ENCODE data around the gene PSMB5. TPM values are rescaled to one million over a fixed set of nuclear protein-coding genes. Genes with fewer than 3 reads are reported as not detected.

PSMB5 gene
- total and polyA plus RNA-seq, 2 of the 13 experiments (the other 11 are each of a cell fraction or from before 2014, with no cell fraction given) = 705 to 871 TPM

- TF ChIP-seq ZSCAN20 (CRISPR knock-in tag; IDR thresholded peaks at IDR 0.05; ENCODE audit: borderline replicate concordance) (no peak), ETV6 (CRISPR knock-in tag; conservative IDR thresholded peaks at IDR 0.05) (peak; percentile 89), ZNF292 (CRISPR knock-in tag; IDR thresholded peaks at IDR 0.05; ENCODE audit: borderline replicate concordance, low read depth) (peak; percentile 64), ZNF441 (CRISPR knock-in tag; IDR thresholded peaks at IDR 0.05; ENCODE audit: borderline replicate concordance) (no peak), RORA (CRISPR knock-in tag; IDR thresholded peaks at IDR 0.05) (no peak), GTF2F1 (IDR thresholded peaks at IDR 0.05; ENCODE audit: low read length) (no peak; the same call in 1 of the 2 replicates), ZGPAT (CRISPR knock-in tag; IDR thresholded peaks at IDR 0.05) (peak; percentile 98), SP140L (CRISPR knock-in tag; IDR thresholded peaks at IDR 0.05; ENCODE audit: borderline replicate concordance) (0 out of 2 replicates have a peak, but pooled peaks have one; percentile 6), HDAC1 (CRISPR knock-in tag; IDR thresholded peaks at IDR 0.05) (no peak), ZNF30 (CRISPR knock-in tag; IDR thresholded peaks at IDR 0.05) (no peak), XBP1 (CRISPR knock-in tag; IDR thresholded peaks at IDR 0.05) (no peak), ZBED4 (CRISPR knock-in tag; IDR thresholded peaks at IDR 0.05; ENCODE audit: borderline replicate concordance) (peak; percentile 1; the same call in 1 of the 2 replicates), TEAD2 (CRISPR knock-in tag; IDR thresholded peaks at IDR 0.05) (no peak), ZBTB42 (CRISPR knock-in tag; IDR thresholded peaks at IDR 0.05) (no peak), IRF9 (CRISPR knock-in tag; IDR thresholded peaks at IDR 0.05; ENCODE audit: borderline replicate concordance) (peak; percentile 97; the same call in 1 of the 2 replicates)
- TF ChIP-seq, protein P1, sequence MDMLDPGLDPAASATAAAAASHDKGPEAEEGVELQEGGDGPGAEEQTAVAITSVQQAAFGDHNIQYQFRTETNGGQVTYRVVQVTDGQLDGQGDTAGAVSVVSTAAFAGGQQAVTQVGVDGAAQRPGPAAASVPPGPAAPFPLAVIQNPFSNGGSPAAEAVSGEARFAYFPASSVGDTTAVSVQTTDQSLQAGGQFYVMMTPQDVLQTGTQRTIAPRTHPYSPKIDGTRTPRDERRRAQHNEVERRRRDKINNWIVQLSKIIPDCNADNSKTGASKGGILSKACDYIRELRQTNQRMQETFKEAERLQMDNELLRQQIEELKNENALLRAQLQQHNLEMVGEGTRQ (IDR thresholded peaks at IDR 0.05; ENCODE audit: low read depth, low read length) = peak; percentile 29; the same call in 1 of the 2 replicates
- TF ChIP-seq, protein P1 (CRISPR knock-in tag; IDR thresholded peaks at IDR 0.05; ENCODE audit: borderline replicate concordance) = no peak
- TF ChIP-seq, protein P2, sequence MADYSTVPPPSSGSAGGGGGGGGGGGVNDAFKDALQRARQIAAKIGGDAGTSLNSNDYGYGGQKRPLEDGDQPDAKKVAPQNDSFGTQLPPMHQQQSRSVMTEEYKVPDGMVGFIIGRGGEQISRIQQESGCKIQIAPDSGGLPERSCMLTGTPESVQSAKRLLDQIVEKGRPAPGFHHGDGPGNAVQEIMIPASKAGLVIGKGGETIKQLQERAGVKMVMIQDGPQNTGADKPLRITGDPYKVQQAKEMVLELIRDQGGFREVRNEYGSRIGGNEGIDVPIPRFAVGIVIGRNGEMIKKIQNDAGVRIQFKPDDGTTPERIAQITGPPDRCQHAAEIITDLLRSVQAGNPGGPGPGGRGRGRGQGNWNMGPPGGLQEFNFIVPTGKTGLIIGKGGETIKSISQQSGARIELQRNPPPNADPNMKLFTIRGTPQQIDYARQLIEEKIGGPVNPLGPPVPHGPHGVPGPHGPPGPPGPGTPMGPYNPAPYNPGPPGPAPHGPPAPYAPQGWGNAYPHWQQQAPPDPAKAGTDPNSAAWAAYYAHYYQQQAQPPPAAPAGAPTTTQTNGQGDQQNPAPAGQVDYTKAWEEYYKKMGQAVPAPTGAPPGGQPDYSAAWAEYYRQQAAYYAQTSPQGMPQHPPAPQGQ (CRISPR knock-in tag; IDR thresholded peaks at IDR 0.05; ENCODE audit: borderline replicate concordance) = peak; percentile 64; the same call in 1 of the 2 replicates
Observed at GRCh38 chr14:22976620-22977433, 57.9 kb downstream of the PSMB5 start (continued).
